Adrenal gland (tissue), 5 donors: ENCODE results near the gene GNG2.

ENCODE experiments used
- CTCF ChIP-seq, 6 experiments: fragments of 450-650 bp in 4 of 6; fragments of 200-600 bp in 2 of 6; sonication (generic) in 1 of 6; IDR thresholded peaks; 1 replicate in 5 of 6; 2 replicates in 1 of 6; pipeline versions ENCODE4 v1.5.1 to v1.8.0; 2016 to 2021; ENCODE audit warnings: antibody characterized with exemption in 6 of 6, mild to moderate bottlenecking in 2 of 6, moderate library complexity in 1 of 6
- POLR2A ChIP-seq, 2 donors: fragments of 450-650 bp; IDR thresholded peaks; one replicate each; pipeline ENCODE4 v1.6.1; 2017; ENCODE audit warnings: antibody characterized with exemption in 2 of 2, mild to moderate bottlenecking in 2 of 2, moderate library complexity in 1 of 2
- donor health status: DM: no; HTN: no; CAD: no.

- TF ChIP-seq CTCF (IDR thresholded peaks at IDR 0.05) (no peak), POLR2A (IDR thresholded peaks at IDR 0.05) (no peak)
Observed at GRCh38 chr14:51957950-51958349, 97.5 kb downstream of the GNG2 start.
